ENCODE data around the gene FAM181B. TPM values are rescaled to one million over a fixed set of nuclear protein-coding genes. Genes with fewer than 3 reads are reported as not detected.

The FAM181B gene
- total and polyA plus RNA-seq, 2 donors (not counting 1 experiment from before 2014, with no cell fraction given) = 0.17 TPM; not detected in 1

DNA sequence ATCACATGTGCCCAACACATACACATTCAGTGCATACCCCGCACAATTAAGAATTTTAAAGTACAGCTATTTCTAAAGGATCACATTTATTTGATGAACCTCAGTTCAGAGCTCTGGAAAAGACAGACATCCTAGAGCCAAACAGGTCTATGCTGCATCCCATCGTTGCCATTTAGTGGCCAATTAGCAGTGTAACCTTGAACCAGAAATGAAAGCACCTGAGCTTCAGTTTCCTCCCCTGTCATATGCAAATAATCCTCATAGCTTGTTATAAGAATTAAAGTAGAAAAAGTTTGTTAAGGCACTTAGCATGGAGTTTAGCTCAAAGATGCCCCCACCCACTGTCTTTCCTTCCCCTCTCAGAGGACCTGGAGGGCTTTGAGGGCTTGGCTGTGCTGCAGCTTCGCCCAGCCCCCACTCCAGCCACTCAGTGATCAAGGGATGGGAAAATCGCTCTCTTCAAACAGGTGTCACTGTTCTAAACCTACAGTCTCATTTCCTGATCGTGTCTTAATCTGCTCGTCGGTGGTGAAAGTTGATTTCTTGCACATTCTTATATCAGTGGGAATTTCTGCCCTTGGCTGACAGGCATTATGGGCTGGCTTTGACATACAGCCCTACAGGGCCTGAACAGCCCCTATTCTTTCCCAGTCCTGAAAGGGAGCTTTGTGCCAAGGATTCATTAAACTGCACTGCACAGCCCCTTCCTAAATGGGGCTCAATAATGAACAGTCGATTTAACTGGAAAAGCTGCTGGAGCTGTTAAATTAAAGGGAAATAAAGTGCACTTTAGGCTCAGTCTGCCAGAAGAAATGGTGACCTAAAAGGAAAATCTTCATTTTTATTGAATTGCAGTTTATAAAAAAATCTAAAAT lies 23.3 kb upstream of the FAM181B start:
- Histone ChIP-seq H3K27ac (ENCODE audit: insufficient read depth, low read length) (no peak overlapping the region), H3K9me3 (ENCODE audit: control insufficient read depth, insufficient read depth, low read depth, low read length) (no peaks in the 10 kb centered on the region), H3K4me1 (ENCODE audit: control insufficient read depth, extremely low read depth, insufficient read depth, low read length) (no peaks in the 10 kb centered on the region), H3K79me2 (ENCODE audit: control insufficient read depth, insufficient read depth, low read length) (no peaks in the 10 kb centered on the region), H2AFZ (ENCODE audit: low read length) (no peak overlapping the region), H3K4me3 (replicated peaks in 1 of 4; ENCODE audit: control extremely low read depth in 1 of 4, insufficient read depth in 1 of 4, low read depth in 3 of 4, low read length in 4 of 4) (no peak overlapping the region), H3K9ac (ENCODE audit: insufficient read depth, low read length) (no peak overlapping the region), H3K27me3 (ENCODE audit: control insufficient read depth, insufficient read depth, low read length) (no peaks in the 10 kb centered on the region), H3K36me3 (ENCODE audit: control insufficient read depth, insufficient read depth, low read length) (no peaks in the 10 kb centered on the region), H4K20me1 (ENCODE audit: control insufficient read depth, extremely low read depth, insufficient read depth, low read length) (no peaks in the 10 kb centered on the region), H3K4me2 (ENCODE audit: extremely low read depth, insufficient read depth, low read length) (no peak overlapping the region)
- DNase-seq (ENCODE audit: low read depth in 2 of 2) = no peak
- no peak for TF ChIP-seq EZH2 (IDR thresholded peaks at IDR 0.05; ENCODE audit: low read length, missing control alignments)
- TF ChIP-seq, protein P1, sequence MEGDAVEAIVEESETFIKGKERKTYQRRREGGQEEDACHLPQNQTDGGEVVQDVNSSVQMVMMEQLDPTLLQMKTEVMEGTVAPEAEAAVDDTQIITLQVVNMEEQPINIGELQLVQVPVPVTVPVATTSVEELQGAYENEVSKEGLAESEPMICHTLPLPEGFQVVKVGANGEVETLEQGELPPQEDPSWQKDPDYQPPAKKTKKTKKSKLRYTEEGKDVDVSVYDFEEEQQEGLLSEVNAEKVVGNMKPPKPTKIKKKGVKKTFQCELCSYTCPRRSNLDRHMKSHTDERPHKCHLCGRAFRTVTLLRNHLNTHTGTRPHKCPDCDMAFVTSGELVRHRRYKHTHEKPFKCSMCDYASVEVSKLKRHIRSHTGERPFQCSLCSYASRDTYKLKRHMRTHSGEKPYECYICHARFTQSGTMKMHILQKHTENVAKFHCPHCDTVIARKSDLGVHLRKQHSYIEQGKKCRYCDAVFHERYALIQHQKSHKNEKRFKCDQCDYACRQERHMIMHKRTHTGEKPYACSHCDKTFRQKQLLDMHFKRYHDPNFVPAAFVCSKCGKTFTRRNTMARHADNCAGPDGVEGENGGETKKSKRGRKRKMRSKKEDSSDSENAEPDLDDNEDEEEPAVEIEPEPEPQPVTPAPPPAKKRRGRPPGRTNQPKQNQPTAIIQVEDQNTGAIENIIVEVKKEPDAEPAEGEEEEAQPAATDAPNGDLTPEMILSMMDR (conservative IDR thresholded peaks at IDR 0.05 in 1 of 2, IDR thresholded peaks at IDR 0.05 in 1 of 2; ENCODE audit: low read depth in 1 of 2, low read length in 2 of 2) = no peak

DNA sequence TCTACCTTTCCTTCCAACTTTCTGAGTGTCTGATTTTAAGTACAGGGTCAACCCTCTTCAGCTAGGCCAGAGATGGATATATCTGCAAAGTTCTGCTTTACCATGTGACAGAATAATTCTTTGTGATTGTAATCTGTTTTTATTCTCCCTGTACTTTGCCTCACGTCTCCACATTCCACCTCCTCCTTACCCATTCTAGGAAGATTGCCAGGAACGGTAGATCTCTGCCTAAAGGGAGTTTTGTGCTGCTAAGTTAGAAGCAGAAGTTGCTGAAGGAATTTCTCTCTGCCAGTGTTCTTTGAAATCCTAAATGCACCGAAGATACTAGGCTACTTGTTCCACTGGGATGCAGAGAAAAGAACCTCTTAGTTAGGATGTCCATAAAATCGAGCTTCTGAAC lies 20.7 kb upstream of the FAM181B start:
- H3K9me3 ChIP-seq (ENCODE audit: control insufficient read depth, insufficient read depth, low read depth, low read length) = no peaks in the 10 kb centered on the region
- no peak overlapping the region for H3K27ac ChIP-seq (ENCODE audit: insufficient read depth, low read length)
- no peaks in the 10 kb centered on the region for H4K20me1 ChIP-seq (ENCODE audit: control insufficient read depth, extremely low read depth, insufficient read depth, low read length)
- H3K4me1 ChIP-seq (ENCODE audit: control insufficient read depth, extremely low read depth, insufficient read depth, low read length) = no peaks in the 10 kb centered on the region
- H3K4me2 ChIP-seq (ENCODE audit: extremely low read depth, insufficient read depth, low read length) = no peak overlapping the region
- H3K36me3 ChIP-seq (ENCODE audit: control insufficient read depth, insufficient read depth, low read length) = no peaks in the 10 kb centered on the region
- DNase-seq (ENCODE audit: low read depth in 2 of 2) = peak in 1 of 2 donors; percentile 5
- TF ChIP-seq, protein P1 (conservative IDR thresholded peaks at IDR 0.05 in 1 of 2, IDR thresholded peaks at IDR 0.05 in 1 of 2; ENCODE audit: low read depth in 1 of 2, low read length in 2 of 2) = no peak
- no peak for TF ChIP-seq EZH2 (IDR thresholded peaks at IDR 0.05; ENCODE audit: low read length, missing control alignments)
- H2AFZ ChIP-seq (ENCODE audit: low read length) = no peak overlapping the region
- H3K4me3 ChIP-seq (replicated peaks in 1 of 4; ENCODE audit: control extremely low read depth in 1 of 4, insufficient read depth in 1 of 4, low read depth in 3 of 4, low read length in 4 of 4) = no peak overlapping the region
- no peaks in the 10 kb centered on the region for H3K27me3 ChIP-seq (ENCODE audit: control insufficient read depth, insufficient read depth, low read length)
- no peaks in the 10 kb centered on the region for H3K79me2 ChIP-seq (ENCODE audit: control insufficient read depth, insufficient read depth, low read length)
- H3K9ac ChIP-seq (ENCODE audit: insufficient read depth, low read length) = no peak overlapping the region

DNA sequence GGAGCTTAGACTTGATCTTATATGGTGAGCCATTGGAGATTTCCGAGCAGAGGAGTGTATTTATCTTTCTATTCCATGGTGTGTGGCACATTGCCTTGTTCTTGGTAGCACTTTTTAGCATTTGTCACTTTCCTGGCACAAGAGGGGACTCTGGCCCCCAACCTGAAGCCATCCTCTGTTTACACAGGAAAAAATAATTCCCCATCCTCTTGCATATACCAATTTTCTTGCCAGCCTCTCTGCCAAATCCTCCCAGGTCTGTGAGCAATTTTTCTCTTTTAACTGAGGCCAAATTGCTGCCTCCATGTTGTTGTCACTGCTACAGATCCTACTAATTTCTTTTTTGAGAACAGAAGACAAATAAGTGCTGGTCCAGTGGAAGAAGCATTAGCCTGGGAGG lies 20.3 kb upstream of the FAM181B start:
- no peak overlapping the region for H3K9ac ChIP-seq (ENCODE audit: insufficient read depth, low read length)
- TF ChIP-seq EZH2 (IDR thresholded peaks at IDR 0.05; ENCODE audit: low read length, missing control alignments) = no peak
- TF ChIP-seq, protein P1 (conservative IDR thresholded peaks at IDR 0.05 in 1 of 2, IDR thresholded peaks at IDR 0.05 in 1 of 2; ENCODE audit: low read depth in 1 of 2, low read length in 2 of 2) = no peak
- DNase-seq (ENCODE audit: low read depth in 2 of 2) = no peak
- no peaks in the 10 kb centered on the region for H3K79me2 ChIP-seq (ENCODE audit: control insufficient read depth, insufficient read depth, low read length)
- H2AFZ ChIP-seq (ENCODE audit: low read length) = no peak overlapping the region
- no peaks in the 10 kb centered on the region for H3K27me3 ChIP-seq (ENCODE audit: control insufficient read depth, insufficient read depth, low read length)
- H3K4me2 ChIP-seq (ENCODE audit: extremely low read depth, insufficient read depth, low read length) = no peak overlapping the region
- no peaks in the 10 kb centered on the region for H3K36me3 ChIP-seq (ENCODE audit: control insufficient read depth, insufficient read depth, low read length)
- H3K27ac ChIP-seq (ENCODE audit: insufficient read depth, low read length) = no peak overlapping the region
- no peaks in the 10 kb centered on the region for H3K9me3 ChIP-seq (ENCODE audit: control insufficient read depth, insufficient read depth, low read depth, low read length)
- H3K4me1 ChIP-seq (ENCODE audit: control insufficient read depth, extremely low read depth, insufficient read depth, low read length) = no peaks in the 10 kb centered on the region
- no peak overlapping the region for H3K4me3 ChIP-seq (replicated peaks in 1 of 4; ENCODE audit: control extremely low read depth in 1 of 4, insufficient read depth in 1 of 4, low read depth in 3 of 4, low read length in 4 of 4)
- no peaks in the 10 kb centered on the region for H4K20me1 ChIP-seq (ENCODE audit: control insufficient read depth, extremely low read depth, insufficient read depth, low read length)

Data from fibroblast of lung (primary cell).